GM12872 (cell line): ENCODE results near the gene LCTL.

ENCODE experiments used
- CTCF ChIP-seq: IDR thresholded peaks from 3 replicates; pipeline ENCODE4 v1.5.1; 2011; ENCODE audit warnings: low read depth, mild to moderate bottlenecking, low read length, moderate library complexity; ENCODE audit not compliant: insufficient read depth

LCTL gene

GRCh38 chr15:66578286-66578875, 12.6 kb upstream of the LCTL start:
- TF ChIP-seq CTCF, result no peak

- TF ChIP-seq CTCF, result no peak
Measured at GRCh38 chr15:66574596-66574950, 8.8 kb upstream of the LCTL start.

- TF ChIP-seq CTCF, result no peak
Measured at GRCh38 chr15:66573719-66574595, 8.2 kb upstream of the LCTL start.

- no peak for TF ChIP-seq CTCF
Measured at GRCh38 chr15:66573348-66573718, 7.5 kb upstream of the LCTL start.

GRCh38 chr15:66572146-66572545, 6.3 kb upstream of the LCTL start:
- TF ChIP-seq CTCF, result no peak

GRCh38 chr15:66570842-66571478, 5.2 kb upstream of the LCTL start:
- TF ChIP-seq CTCF, result no peak

- TF ChIP-seq CTCF, result no peak
Measured at GRCh38 chr15:66570327-66570726, 4.5 kb upstream of the LCTL start.
